Natural killer cell treated with Interleukin-12 subunit alpha and Interleukin-12 subunit beta and Interleukin-15 and Interleukin-18, amount 100 ng/mL, for 72 hours (primary cell): Measurements from ENCODE around the gene SMAD5. TPM values are rescaled to one million over a fixed set of nuclear protein-coding genes. Genes with fewer than 3 reads are reported as not detected.

ENCODE experiments used
- ATAC-seq, 2 donors: fragments of 150-1000 bp; cut with Tn5 transposase in 1 of 2; sonication (Bioruptor Pico), chemical (Tn5 transposase) in 1 of 2; 2 replicates each; pipeline ENCODE4 v1.10.0; 2021
- DNase-seq: peaks from one replicate; pipeline ENCODE4 v3.0.0; 2022; ENCODE audit warnings: low spot score
- H3K27ac Mint-ChIP-seq, 2 donors: 1 replicate in 1 of 2; 2 replicates in 1 of 2; pipeline ENCODE4 v1.8.0; 2022; ENCODE audit warnings: mixed read lengths in 2 of 2, mild to moderate bottlenecking in 1 of 2, moderate library complexity in 1 of 2
- H3K27me3 Mint-ChIP-seq, 2 donors: 1 replicate in 1 of 2; 2 replicates in 1 of 2; pipeline ENCODE4 v1.8.0; 2022; ENCODE audit warnings: mixed read lengths in 2 of 2
- H3K36me3 Mint-ChIP-seq: one replicate; pipeline ENCODE4 v1.8.0; 2022; ENCODE audit warnings: mixed read lengths
- H3K4me1 Mint-ChIP-seq, 2 donors: 1 replicate in 1 of 2; 2 replicates in 1 of 2; pipeline ENCODE4 v1.8.0; 2022; ENCODE audit warnings: low read depth in 2 of 2, mixed read lengths in 2 of 2, mild to moderate bottlenecking in 1 of 2
- H3K4me3 Mint-ChIP-seq: one replicate; pipeline ENCODE4 v1.8.0; 2022; ENCODE audit warnings: mixed read lengths
- H3K9me3 Mint-ChIP-seq: 2 replicates; pipeline ENCODE4 v1.8.0; 2022; ENCODE audit warnings: mixed read lengths
- total RNA-seq, 2 donors: library from RNA; stranded (reverse); gene quantifications; one replicate each; pipeline ENCODE4 v1.2.3, GENCODE V29; 2022

The SMAD5 gene
- total RNA-seq, 2 donors from 2014 or later: 27.5 to 37.6 TPM

DNA sequence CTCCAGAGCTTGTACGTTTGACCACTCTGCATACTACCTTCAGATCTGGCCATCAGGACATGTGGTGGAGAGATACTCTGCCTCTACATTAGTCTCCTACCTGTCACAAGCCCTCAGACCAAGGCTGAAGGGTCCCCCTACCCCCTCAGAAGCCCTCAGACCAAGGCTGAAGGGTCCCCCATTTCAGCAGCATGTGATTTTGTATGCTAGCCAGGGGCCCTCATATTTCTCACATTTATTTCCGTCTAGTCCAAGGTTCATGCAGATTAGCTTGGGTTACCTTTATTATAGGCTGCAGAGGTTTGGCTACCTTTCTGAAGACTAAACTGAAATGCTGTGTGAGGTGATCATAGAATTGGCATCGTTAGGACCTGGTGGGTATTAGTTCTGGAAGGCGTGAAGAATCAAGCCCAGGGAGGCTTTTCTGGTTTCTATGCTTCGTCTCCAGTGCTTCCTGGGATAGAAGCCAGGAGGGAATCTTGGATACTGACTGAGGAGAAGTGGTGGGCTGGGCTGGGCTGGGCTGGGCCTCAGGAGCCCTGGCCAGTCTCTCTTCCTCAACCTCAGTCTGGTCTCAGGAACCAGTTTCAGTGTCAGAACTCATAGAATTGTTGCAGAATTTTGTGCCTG, 57.6 kb downstream of the SMAD5 start:
- H3K4me1 Mint-ChIP-seq: peaks cover 11 to 13% of the 10 kb centered on the region in 2 donors
- no peak for DNase-seq
- H3K9me3 Mint-ChIP-seq: no peaks in the 10 kb centered on the region
- H3K4me3 Mint-ChIP-seq: no peak overlapping the region
- peaks cover 13% of the 10 kb centered on the region for H3K36me3 Mint-ChIP-seq
- H3K27me3 Mint-ChIP-seq: peaks cover 17 to 19% of the 10 kb centered on the region in 2 donors
- no peak overlapping the region for H3K27ac Mint-ChIP-seq
- ATAC-seq: no peak

DNA sequence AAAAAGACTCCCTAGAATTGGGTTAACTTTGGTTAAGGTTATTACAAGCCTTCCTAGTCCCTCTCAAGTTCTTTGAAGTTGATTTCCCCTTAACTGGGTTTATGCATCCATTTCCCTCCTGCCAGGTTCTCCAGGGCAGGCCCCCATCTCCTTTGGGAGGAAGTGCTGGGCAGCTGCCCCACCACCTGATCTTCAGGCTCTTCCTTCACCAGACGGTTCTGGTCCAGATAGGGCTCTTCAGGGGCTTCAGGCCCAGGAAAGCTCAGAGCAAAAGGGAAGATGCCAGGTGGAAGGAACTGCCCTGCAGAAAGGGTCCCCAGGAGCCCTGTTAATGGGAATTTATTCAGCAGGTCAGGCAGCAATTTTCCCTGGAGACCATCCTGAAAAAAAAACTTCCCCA, 58.3 kb downstream of the SMAD5 start:
- peaks cover 11 to 13% of the 10 kb centered on the region in 2 donors for H3K4me1 Mint-ChIP-seq
- ATAC-seq (no peak), DNase-seq (no peak)
- H3K4me3 Mint-ChIP-seq: no peak overlapping the region
- no peaks in the 10 kb centered on the region for H3K9me3 Mint-ChIP-seq
- H3K36me3 Mint-ChIP-seq: peaks cover 9% of the 10 kb centered on the region
- peaks cover 17 to 20% of the 10 kb centered on the region in 2 donors for H3K27me3 Mint-ChIP-seq
- H3K27ac Mint-ChIP-seq: no peak overlapping the region

DNA sequence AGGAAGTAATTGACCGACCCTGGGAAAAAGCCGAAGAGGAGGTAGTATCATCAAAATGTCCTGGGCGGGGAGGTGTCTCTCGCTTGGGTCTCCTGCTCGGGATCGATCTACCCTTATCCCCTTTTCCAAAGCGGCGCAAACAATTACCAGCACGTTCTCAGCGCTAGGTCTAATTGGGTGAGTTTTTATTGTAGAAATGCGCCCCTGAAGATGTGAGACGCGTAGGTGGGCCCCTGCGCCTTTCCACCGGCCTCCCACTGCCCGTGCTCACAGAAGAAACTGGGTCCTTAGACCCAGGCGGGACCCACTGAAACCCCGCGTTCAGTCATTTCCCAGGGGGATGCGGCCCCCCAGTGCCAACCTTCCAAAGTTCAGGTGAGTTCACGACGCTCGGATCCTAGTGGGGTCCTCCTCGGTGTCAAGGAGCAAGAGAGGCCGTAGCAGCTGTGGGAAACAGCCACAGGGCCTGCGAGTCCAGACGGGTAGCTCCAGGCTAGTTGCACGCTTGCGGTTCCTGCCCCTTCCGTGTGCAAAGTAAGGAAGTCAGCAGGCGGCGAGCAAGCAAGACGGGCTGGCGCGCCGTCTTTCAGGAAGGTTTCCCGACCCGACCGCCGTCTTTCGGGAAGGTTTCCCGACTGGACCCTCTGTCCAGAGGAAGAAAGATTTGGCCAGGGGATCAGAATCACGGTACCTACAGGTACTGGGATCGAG, 58.8 kb downstream of the SMAD5 start:
- Mint-ChIP-seq H3K4me3 (no peak overlapping the region), H3K27ac (no peak overlapping the region), H3K9me3 (no peaks in the 10 kb centered on the region), H3K27me3 (peaks cover 20 to 22% of the 10 kb centered on the region in 2 donors), H3K36me3 (peaks cover 9% of the 10 kb centered on the region), H3K4me1 (peaks cover 11 to 13% of the 10 kb centered on the region in 2 donors)
- DNase-seq (peak; percentile 47), ATAC-seq (no peak)

DNA sequence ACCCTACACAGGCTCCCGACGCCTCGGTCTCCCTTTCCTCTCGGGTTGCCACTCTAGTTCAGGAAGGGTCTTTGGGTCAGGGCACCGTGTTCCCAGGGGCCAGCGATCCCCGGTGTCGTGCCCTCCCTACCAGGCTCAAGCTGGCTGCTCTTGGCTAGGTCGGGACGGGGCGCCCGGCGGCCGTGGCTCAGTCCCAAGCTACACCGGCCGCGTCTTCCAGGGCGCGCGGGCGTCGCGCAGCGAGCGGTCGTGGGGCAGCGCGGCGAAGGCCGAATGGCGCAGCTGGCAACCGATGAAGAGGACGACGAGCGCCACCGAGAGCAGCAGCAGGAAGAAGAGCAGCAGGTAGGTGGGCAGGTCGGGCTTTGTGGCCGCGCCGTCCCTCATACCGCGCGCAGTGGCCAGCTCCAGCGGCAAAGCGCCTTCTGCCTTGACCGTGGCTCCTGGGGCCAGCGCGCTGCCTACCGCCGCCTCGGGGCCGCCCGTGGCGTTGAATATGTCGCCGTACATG, 59.4 kb downstream of the SMAD5 start:
- Mint-ChIP-seq H3K36me3 (peaks cover 9% of the 10 kb centered on the region), H3K4me3 (no peak overlapping the region), H3K4me1 (peaks cover 11 to 13% of the 10 kb centered on the region in 2 donors), H3K27ac (no peak overlapping the region), H3K27me3 (peaks cover 22% of the 10 kb centered on the region in 2 donors), H3K9me3 (no peaks in the 10 kb centered on the region)
- ATAC-seq (peak in 1 of 2 donors; percentile 21), DNase-seq (no peak)

DNA sequence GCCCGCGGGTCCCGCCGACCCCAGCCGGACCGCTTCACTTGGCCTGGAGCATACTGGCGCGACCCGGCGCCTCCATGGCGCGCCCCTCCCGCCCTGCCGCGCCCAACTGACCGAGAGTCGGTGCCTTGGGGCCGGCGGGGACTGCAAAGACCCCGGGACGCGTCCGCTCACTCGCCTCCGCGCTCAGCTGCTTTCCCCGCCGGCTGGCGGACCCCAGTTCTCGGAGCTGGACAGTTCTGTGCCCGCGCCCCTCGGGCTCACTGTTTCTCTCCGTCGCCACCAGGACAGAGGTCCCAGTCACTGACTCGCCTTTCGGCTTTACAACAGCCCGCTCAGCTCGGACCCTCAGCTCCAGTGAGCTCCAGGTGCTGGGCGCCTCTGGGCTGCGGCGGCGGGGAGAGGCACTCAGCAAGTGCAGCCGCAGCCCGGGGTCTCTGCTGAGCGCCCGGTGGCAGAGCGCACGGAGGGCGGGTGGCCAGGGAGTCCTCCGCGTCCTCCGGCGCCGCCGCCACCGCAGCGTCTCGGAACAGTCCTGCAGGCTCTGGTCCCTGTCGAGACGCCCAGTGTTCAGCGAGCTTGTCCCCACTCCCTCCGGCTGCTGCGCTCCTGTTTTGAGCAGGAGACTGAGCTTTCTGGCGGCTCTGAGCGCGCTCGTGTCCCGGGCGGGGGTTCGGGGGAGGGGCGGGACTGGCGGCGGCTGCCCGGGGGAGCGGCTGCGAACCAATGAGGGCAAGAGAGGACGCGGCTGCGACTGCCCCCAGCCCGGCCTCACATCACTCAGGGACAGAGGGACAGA, 60.1 kb downstream of the SMAD5 start, which contains the start of gene SMIM32:
SMIM32 (minus strand) TSS at position 637 of the 796 bp plus-strand sequence. CDS start 638 bp downstream, outside the sequence.
- Mint-ChIP-seq H3K36me3 (peaks cover 3% of the 10 kb centered on the region), H3K9me3 (no peaks in the 10 kb centered on the region), H3K4me3 (no peak within 1 kb of the TSS), H3K4me1 (peaks cover 7 to 8% of the 10 kb centered on the region in 2 donors), H3K27me3 (peaks cover 22 to 28% of the 10 kb centered on the region in 2 donors), H3K27ac (no peak within 1 kb of the TSS)
- peak; percentile 49 for DNase-seq
- no peak for ATAC-seq

DNA sequence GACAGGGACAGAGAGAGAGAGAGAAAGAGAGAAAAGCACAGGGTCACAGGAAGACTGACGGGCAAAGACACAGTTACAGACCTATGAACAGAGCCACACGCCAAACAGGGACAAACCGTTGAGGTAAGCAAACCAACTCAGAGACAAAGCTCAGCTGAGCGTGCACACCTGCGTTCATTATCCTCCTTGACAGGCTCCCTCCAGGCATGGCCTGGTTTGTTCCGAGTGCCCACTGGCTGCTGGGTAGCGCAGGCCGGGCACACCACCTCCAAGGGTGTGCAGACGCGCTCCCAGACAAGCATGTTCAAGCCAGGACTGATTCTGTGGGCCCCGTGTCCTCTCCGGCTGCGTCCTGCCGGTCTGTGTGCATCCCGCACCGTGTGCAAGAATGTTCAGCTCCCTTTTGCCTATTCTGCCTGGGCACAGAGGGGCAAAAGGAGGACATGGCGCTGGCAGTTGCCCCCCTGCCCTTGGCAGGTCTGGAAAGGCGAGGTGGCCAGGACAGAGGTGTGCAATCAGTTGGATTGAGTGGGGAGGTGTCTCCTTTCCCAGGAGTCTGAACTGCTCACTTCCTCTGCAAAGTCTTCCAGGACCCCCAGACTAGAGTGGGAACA, 60.8 kb downstream of the SMAD5 start:
- Mint-ChIP-seq H3K9me3 (no peaks in the 10 kb centered on the region), H3K4me1 (peaks cover 5 to 6% of the 10 kb centered on the region in 2 donors), H3K36me3 (no peaks in the 10 kb centered on the region), H3K4me3 (no peak overlapping the region), H3K27me3 (peaks cover 22 to 34% of the 10 kb centered on the region in 2 donors), H3K27ac (no peak overlapping the region)
- no peak for DNase-seq
- peak; percentile 3 to 32 for ATAC-seq

DNA sequence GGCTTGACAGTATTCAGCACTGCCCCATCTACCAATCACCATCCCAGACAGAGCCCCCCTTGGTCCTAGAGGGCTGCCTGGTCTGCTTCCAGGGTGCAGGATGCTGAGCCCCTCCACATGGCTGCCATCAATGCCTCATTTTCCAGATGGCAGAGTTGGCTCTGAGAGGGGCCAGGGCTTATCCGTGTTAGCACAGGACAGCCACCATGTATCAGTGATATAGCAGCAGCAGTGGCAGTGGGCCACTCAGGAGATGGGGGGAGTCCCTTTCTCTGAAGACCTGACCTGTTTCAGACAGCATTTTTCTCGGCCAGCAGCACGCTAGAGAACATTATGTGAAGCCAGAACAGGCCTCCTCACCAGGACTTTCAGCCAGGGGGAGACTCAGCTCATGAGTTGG, 61.9 kb downstream of the SMAD5 start:
- H3K4me3 Mint-ChIP-seq: no peak overlapping the region
- ATAC-seq (no peak), DNase-seq (no peak)
- H3K27ac Mint-ChIP-seq: no peak overlapping the region
- H3K4me1 Mint-ChIP-seq: peaks cover 5 to 6% of the 10 kb centered on the region in 2 donors
- no peaks in the 10 kb centered on the region for H3K9me3 Mint-ChIP-seq
- no peaks in the 10 kb centered on the region for H3K36me3 Mint-ChIP-seq
- H3K27me3 Mint-ChIP-seq: peaks cover 22 to 34% of the 10 kb centered on the region in 2 donors

DNA sequence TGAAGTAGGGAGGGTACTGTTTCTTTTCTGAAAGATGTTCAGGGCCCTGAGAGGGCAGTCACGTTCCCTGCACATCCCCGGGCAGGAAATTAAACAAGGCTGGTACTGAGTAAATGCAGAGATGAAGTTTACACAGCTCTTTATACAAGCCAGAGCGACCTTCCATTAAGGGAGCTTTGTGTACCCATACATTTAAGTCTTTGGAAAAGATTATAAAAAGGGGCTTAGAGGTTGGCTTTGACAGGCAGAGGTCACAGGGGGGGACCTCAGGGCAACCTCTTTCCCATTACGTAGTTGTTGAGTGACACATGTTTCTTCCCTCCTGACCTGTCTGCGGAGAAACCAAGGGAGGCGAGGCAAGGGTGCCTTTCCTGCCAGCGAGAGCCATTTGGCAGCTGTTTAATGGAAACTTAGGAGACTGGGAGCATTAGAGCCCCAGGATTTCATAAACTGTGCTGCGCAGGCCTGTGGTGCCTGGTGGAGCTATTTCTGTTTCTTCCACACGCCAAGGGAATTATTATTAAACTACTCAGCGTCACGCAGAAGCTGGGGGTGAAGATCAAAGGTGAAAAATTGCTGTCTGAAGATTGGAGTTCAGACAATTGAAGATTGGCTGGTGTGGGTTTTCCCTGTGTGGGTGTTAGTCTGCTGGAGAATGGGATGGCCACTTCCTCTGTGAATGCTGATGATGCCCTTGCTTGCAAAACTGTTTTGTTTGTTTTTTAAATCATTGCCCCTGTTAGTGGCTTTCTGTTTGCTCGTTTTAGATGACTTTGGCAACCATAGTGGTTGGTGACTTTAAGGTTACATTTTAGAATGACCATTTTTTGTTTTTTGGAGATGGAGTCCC, 63.6 kb downstream of the SMAD5 start:
- ATAC-seq (no peak), DNase-seq (no peak)
- Mint-ChIP-seq H3K36me3 (no peaks in the 10 kb centered on the region), H3K4me1 (peaks cover 5 to 6% of the 10 kb centered on the region in 2 donors), H3K4me3 (no peak overlapping the region), H3K27me3 (peaks cover 20 to 32% of the 10 kb centered on the region in 2 donors), H3K27ac (no peak overlapping the region), H3K9me3 (no peaks in the 10 kb centered on the region)

DNA sequence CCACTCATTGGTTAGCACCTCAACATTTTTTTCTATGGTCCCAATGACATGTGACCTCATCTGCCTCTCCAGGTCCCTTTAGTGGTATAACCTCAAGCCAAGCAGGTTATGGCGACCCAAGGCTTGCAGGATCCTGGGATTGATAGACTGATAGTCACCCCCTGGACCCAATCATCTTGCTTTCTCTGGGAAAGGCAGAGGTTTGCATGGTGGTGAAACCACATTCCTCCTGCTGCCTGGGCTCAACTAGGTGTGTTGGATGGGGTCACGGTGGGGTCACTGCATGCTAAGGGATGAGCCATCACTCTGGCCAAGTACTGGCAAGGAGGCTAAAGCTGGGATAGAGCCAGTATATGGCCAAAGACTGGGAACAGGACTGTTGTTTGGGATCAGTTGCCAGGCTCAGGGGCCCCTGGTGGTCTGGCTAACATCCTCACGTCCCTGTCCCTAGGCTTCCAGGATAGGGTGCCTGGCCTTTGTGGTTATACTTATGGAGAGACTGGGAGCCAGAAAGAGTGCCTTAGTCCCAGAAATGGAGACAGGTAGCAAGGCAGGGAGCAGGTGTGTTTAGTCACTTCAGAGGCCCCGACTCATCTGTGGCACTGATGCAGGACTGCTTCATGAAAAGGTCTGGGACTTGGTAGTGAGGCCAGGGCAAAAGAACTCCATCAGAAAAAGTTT, 65.0 kb downstream of the SMAD5 start:
- ATAC-seq (no peak), DNase-seq (no peak)
- no peak overlapping the region for H3K4me3 Mint-ChIP-seq
- H3K27ac Mint-ChIP-seq: no peak overlapping the region
- no peaks in the 10 kb centered on the region for H3K4me1 Mint-ChIP-seq
- H3K36me3 Mint-ChIP-seq: no peaks in the 10 kb centered on the region
- no peaks in the 10 kb centered on the region for H3K9me3 Mint-ChIP-seq
- H3K27me3 Mint-ChIP-seq: peaks cover 24 to 36% of the 10 kb centered on the region in 2 donors

DNA sequence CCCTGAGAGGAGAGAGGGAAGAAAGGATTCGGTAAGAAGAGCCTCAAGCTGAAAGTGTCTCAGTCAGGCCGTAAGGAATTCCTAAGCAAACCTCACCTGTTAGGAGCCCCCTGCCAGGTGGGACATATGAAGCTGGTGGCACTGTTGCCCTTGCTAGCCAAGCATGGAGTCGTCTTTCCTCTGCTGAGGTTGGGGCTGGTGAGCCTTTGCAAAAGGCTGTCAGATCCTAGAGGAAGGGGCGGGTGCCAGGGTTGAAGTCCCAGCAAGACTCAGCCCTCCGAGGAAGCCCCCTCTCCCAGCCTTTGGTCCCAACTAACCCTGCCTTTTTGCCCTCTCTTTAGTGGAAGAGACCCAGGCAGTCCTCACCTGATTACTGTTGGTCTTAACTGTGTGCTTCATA, 65.8 kb downstream of the SMAD5 start:
- DNase-seq: no peak

DNA sequence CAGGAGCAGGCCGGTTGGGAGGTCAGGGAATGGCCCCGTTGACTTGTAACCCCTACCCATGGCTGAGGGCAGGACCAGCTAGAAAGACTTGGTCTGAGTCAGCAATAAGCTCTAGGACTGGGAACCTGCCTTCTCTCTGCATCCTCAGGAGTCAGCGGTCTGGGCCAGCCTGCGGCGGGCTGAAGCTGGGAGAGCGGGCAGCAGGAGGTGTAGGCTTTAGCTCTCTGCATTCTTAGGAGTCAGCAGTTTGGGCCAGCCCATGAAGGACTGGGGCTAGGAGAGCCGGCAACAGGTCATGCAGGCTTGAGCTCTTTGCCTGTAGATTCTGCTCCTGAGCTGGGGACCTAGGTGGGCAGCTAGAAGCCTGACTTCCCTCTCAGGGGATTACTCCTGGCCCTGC, 66.8 kb downstream of the SMAD5 start:
- H3K36me3 Mint-ChIP-seq: no peaks in the 10 kb centered on the region

More for the DNA sequence above, 65.8 kb downstream of the SMAD5 start:
- no peak for ATAC-seq
- no peak overlapping the region for H3K4me3 Mint-ChIP-seq
- no peak overlapping the region for H3K27ac Mint-ChIP-seq
- no peaks in the 10 kb centered on the region for H3K36me3 Mint-ChIP-seq
- H3K4me1 Mint-ChIP-seq: no peaks in the 10 kb centered on the region
- peaks cover 25 to 36% of the 10 kb centered on the region in 2 donors for H3K27me3 Mint-ChIP-seq
- H3K9me3 Mint-ChIP-seq: no peaks in the 10 kb centered on the region

DNA sequence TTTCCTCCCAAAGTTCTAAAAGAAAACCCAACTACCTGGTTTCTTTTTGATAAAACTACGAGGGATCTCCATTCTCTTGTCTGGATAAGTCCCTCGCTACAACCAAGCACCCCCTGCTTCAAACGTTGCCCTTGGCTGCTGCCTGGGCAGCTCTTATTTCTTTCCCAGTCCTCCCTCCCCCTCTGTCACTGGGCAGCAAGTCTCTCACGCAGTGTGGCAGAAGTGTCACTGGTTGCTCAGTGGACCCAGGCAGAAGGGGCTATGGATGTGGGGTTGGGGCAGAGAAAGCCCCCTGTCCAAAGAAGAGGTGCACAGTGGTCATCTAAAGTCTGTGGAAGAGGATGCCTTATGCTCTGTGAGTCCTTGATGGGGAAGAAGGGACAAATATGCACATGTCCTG, 67.5 kb downstream of the SMAD5 start:
- Mint-ChIP-seq H3K4me1 (no peaks in the 10 kb centered on the region), H3K4me3 (no peak overlapping the region), H3K36me3 (no peaks in the 10 kb centered on the region), H3K9me3 (no peaks in the 10 kb centered on the region), H3K27ac (no peak overlapping the region), H3K27me3 (peaks cover 22 to 27% of the 10 kb centered on the region in 2 donors)
- DNase-seq (no peak), ATAC-seq (no peak)

More for the DNA sequence above, 66.8 kb downstream of the SMAD5 start:
- ATAC-seq (peak in 1 of 2 donors; percentile 3), DNase-seq (no peak)
- Mint-ChIP-seq H3K27ac (no peak overlapping the region), H3K4me3 (no peak overlapping the region), H3K27me3 (peaks cover 23 to 28% of the 10 kb centered on the region in 2 donors), H3K9me3 (no peaks in the 10 kb centered on the region), H3K4me1 (no peaks in the 10 kb centered on the region)
